SK-N-SH (cell line): ENCODE data around the gene LGALS8. TPM values are rescaled to one million over a fixed set of nuclear protein-coding genes. Genes with fewer than 3 reads are reported as not detected.

ENCODE experiments used
- CTCF ChIA-PET: fragments of 300-600, 350-600 bp; formaldehyde crosslinking; extraction: SDS; loops from one replicate; lab custom pipeline; 2021; lab: Yijun Ruan, JAX
- POLR2A ChIA-PET: fragments of 350-600 bp; sonication (Branson Sonifier 250); formaldehyde crosslinking; extraction: SDS; loops from one replicate; lab custom pipeline; 2020; ENCODE audit warnings: antibody characterized with exemption, inconsistent platforms; lab: Yijun Ruan, JAX
- DNase-seq: peaks from one replicate; pipeline ENCODE4 v3.0.0; 2012
- H2AFZ ChIP-seq: fragments of 200-600 bp; sonication (generic); 2 replicates; pipeline ENCODE4 v1.8.1; 2016; ENCODE audit warnings: antibody characterized with exemption, mild to moderate bottlenecking, low read depth
- H3F3A ChIP-seq: fragments of 200-600 bp; sonication (generic); replicated peaks from 2 replicates; pipeline ENCODE3; 2016; ENCODE audit warnings: antibody characterized with exemption, mild to moderate bottlenecking; ENCODE audit not compliant: insufficient read depth
- H3K27ac ChIP-seq, 2 experiments: fragments of 200-500 bp in 1 of 2; fragments of 200-600 bp in 1 of 2; sonication (Bioruptor generic) in 1 of 2; sonication (generic), shearing (Covaris generic) in 1 of 2; 2 replicates each; pipeline versions ENCODE4 v1.5.1 to v1.6.1; 2014 to 2016; ENCODE audit warnings: low read depth in 2 of 2, inconsistent platforms in 1 of 2, low read length in 1 of 2, mild to moderate bottlenecking in 1 of 2, mixed read lengths in 1 of 2
- H3K27me3 ChIP-seq: fragments of 200-600 bp; sonication (generic), shearing (Covaris generic); 2 replicates; pipeline ENCODE4 v1.6.1; 2016; ENCODE audit warnings: mixed run types; ENCODE audit not compliant: insufficient read depth
- H3K36me3 ChIP-seq, 2 experiments: fragments of 200-500 bp in 1 of 2; fragments of 200-600 bp in 1 of 2; sonication (Bioruptor generic) in 1 of 2; sonication (generic) in 1 of 2; replicated peaks in 1 of 2; 2 replicates each; pipeline versions ENCODE3 to v1.5.1; 2014 to 2016; ENCODE audit warnings: low read length in 1 of 2, mild to moderate bottlenecking in 1 of 2; ENCODE audit not compliant: insufficient read depth in 2 of 2, control insufficient read depth in 1 of 2
- H3K4me1 ChIP-seq, 2 experiments: fragments of 200-500 bp in 1 of 2; fragments of 200-600 bp in 1 of 2; sonication (Bioruptor generic) in 1 of 2; sonication (generic), shearing (Covaris generic) in 1 of 2; 2 replicates each; pipeline versions ENCODE4 v1.5.1 to v1.6.1; 2014 to 2016; ENCODE audit warnings: low read depth in 1 of 2, low read length in 1 of 2, mixed run types in 1 of 2; ENCODE audit not compliant: insufficient read depth in 2 of 2, control insufficient read depth in 1 of 2
- H3K4me2 ChIP-seq: fragments of 200-600 bp; sonication (generic), shearing (Covaris generic); 2 replicates; pipeline ENCODE4 v1.6.1; 2017; ENCODE audit warnings: mixed run types
- H3K4me3 ChIP-seq, 2 experiments: fragments of 200-500 bp in 1 of 2; fragments of 200-600 bp in 1 of 2; sonication (Bioruptor generic) in 1 of 2; sonication (generic), shearing (Covaris generic) in 1 of 2; 2 replicates each; pipeline versions ENCODE4 v1.5.1 to v1.8.1; 2014 to 2016; ENCODE audit warnings: low read depth in 2 of 2, inconsistent platforms in 1 of 2, low read length in 1 of 2, mild to moderate bottlenecking in 1 of 2, mixed read lengths in 1 of 2, moderate library complexity in 1 of 2
- H3K79me2 ChIP-seq: fragments of 200-600 bp; sonication (generic); 2 replicates; pipeline ENCODE4 v1.8.1; 2017; ENCODE audit warnings: mild to moderate bottlenecking; ENCODE audit not compliant: insufficient read depth
- H3K9ac ChIP-seq: fragments of 200-600 bp; sonication (generic); 2 replicates; pipeline ENCODE4 v1.6.1; 2017; ENCODE audit warnings: mixed run types
- H3K9me2 ChIP-seq: fragments of 200-600 bp; sonication (generic); 2 replicates; pipeline ENCODE4 v1.6.1; 2017; ENCODE audit warnings: mixed run types
- H3K9me3 ChIP-seq: fragments of 200-600 bp; sonication (generic); 2 replicates; pipeline ENCODE4 v1.6.1; 2017; ENCODE audit warnings: mixed run types, mild to moderate bottlenecking, moderate library complexity
- H4K20me1 ChIP-seq: fragments of 200-600 bp; sonication (generic); 2 replicates; pipeline ENCODE4 v1.6.1; 2017; ENCODE audit warnings: mild to moderate bottlenecking, mixed run types; ENCODE audit not compliant: insufficient read depth
- CTCF ChIP-seq: fragments of 200-600 bp; sonication (generic); IDR thresholded peaks from 2 replicates; pipeline ENCODE4 v1.6.1; 2017; ENCODE audit warnings: antibody characterized with exemption, mild to moderate bottlenecking, moderate library complexity
- ELF1 ChIP-seq: IDR thresholded peaks from 2 replicates; pipeline ENCODE4 v1.4.0; 2012
- EP300 ChIP-seq, 2 experiments: IDR thresholded peaks; 2 replicates each; pipeline versions ENCODE4 v1.4.0 to v1.6.1; 2012; ENCODE audit warnings: borderline replicate concordance in 1 of 2, low read depth in 1 of 2, low read length in 1 of 2
- FOSL2 ChIP-seq: IDR thresholded peaks from 2 replicates; pipeline ENCODE4 v1.4.0; 2012; ENCODE audit warnings: low read depth, mild to moderate bottlenecking, moderate library complexity, borderline replicate concordance
- FOXJ3 ChIP-seq: sonication (generic); formaldehyde crosslinking; IDR thresholded peaks from 2 replicates; pipeline ENCODE4 v1.5.1; 2020; ENCODE audit warnings: mild to moderate bottlenecking, missing genetic modification reagents
- FOXM1 ChIP-seq: IDR thresholded peaks from 2 replicates; pipeline ENCODE4 v1.4.0; 2012; ENCODE audit warnings: low read depth, mild to moderate bottlenecking
- GATA2 ChIP-seq: sonication (generic); formaldehyde crosslinking; IDR thresholded peaks from 2 replicates; pipeline ENCODE4 v1.5.0; 2020; ENCODE audit warnings: mild to moderate bottlenecking, missing genetic modification reagents
- JUND ChIP-seq: IDR thresholded peaks from 2 replicates; pipeline ENCODE4 v1.4.0; 2012
- MAX ChIP-seq: IDR thresholded peaks from 2 replicates; pipeline ENCODE4 v1.4.0; 2012; ENCODE audit warnings: low read depth
- MEF2A ChIP-seq: IDR thresholded peaks from 2 replicates; pipeline ENCODE4 v1.4.0; 2012; ENCODE audit warnings: low read depth, borderline replicate concordance
- NFIC ChIP-seq: IDR thresholded peaks from 2 replicates; pipeline ENCODE4 v1.4.0; 2012; ENCODE audit warnings: borderline replicate concordance
- NRF1 ChIP-seq: IDR thresholded peaks from 2 replicates; pipeline ENCODE4 v1.6.1; 2012; ENCODE audit warnings: low read depth, mild to moderate bottlenecking, low read length
- RAD21 ChIP-seq: IDR thresholded peaks from 2 replicates; pipeline ENCODE4 v1.6.1; 2012; ENCODE audit warnings: mild to moderate bottlenecking, low read length
- REST ChIP-seq: IDR thresholded peaks from 2 replicates; pipeline ENCODE4 v1.6.1; 2012; ENCODE audit warnings: mild to moderate bottlenecking, low read depth, low read length, moderate library complexity
- TCF12 ChIP-seq: IDR thresholded peaks from 2 replicates; pipeline ENCODE4 v1.4.0; 2012
- TEAD4 ChIP-seq: IDR thresholded peaks from 2 replicates; pipeline ENCODE4 v1.4.0; 2012; ENCODE audit warnings: mild to moderate bottlenecking, borderline replicate concordance; ENCODE audit not compliant: insufficient read depth
- USF1 ChIP-seq: IDR thresholded peaks from 2 replicates; pipeline ENCODE4 v1.4.0; 2012; ENCODE audit warnings: low read depth, borderline replicate concordance
- USF2 ChIP-seq: fragments of 150-350 bp; IDR thresholded peaks from 2 replicates; pipeline ENCODE4 v1.6.1; 2017; ENCODE audit warnings: antibody characterized with exemption, low read length, low read depth, borderline replicate concordance
- YY1 ChIP-seq: IDR thresholded peaks from 2 replicates; pipeline ENCODE4 v1.4.0; 2012; ENCODE audit warnings: low read depth, mild to moderate bottlenecking
- WGBS: methylation state at CpG from one replicate; pipeline ENCODE4 v1.1.6; 2017; ENCODE audit warnings: low lambda C conversion rate; 5-methylcytosine and 5-hydroxymethylcytosine counted together
- polyA plus RNA-seq, 3 experiments: library from polyadenylated mRNA; depleted of rRNA; stranded (reverse); fragments of >200 nt; gene quantifications; 2 replicates each; pipeline ENCODE4 v1.2.3, GENCODE V29; 2012

LGALS8 gene
- polyA plus RNA-seq, 1 of the 3 experiments (the other 2 are of a cell fraction), result 18.9 TPM

- H3F3A ChIP-seq, result no peaks in the 10 kb centered on the region
- no peaks in the 10 kb centered on the region for H3K27me3 ChIP-seq
- H3K9ac ChIP-seq, result no peak overlapping the region
- no peak overlapping the region for H3K4me3 ChIP-seq
- H3K4me2 ChIP-seq, result no peak overlapping the region
- no peak overlapping the region for H2AFZ ChIP-seq
- no peaks in the 10 kb centered on the region for H3K9me3 ChIP-seq
- H3K79me2 ChIP-seq, result no peaks in the 10 kb centered on the region
- no peaks in the 10 kb centered on the region for H3K9me2 ChIP-seq
- WGBS, result 96% methylated on average over 16 of the region's 16 CpGs
- peak; percentile 24 for DNase-seq
- no peak overlapping the region for H3K27ac ChIP-seq
- ChIA-PET POLR2A (no interaction called here), CTCF (interaction anchor here (1.4 kb wide), 1 partner anchor 11 kb away, joined by 3 read pairs; no protein-coding TSS in a partner anchor)
- peaks cover 0 to 2% of the 10 kb centered on the region in 2 experiments; a peak in 1 of 4 replicates for H3K4me1 ChIP-seq
- H4K20me1 ChIP-seq, result no peaks in the 10 kb centered on the region
- H3K36me3 ChIP-seq, result peaks cover 44 to 92% of the 10 kb centered on the region in 2 experiments
- no peak for TF ChIP-seq USF1
- no peak for TF ChIP-seq ELF1
- no peak for TF ChIP-seq JUND
- no peak for TF ChIP-seq FOXJ3 (CRISPR knock-in tag)
- no peak for TF ChIP-seq RAD21
- TF ChIP-seq NRF1, result no peak
- no peak for TF ChIP-seq REST
These were observed 19.4 kb downstream of the LGALS8 start for GRCh38 chr1:236543065-236543669.

GRCh38 chr1:236545621-236546169 lies 21.9 kb downstream of the LGALS8 start:
- Histone ChIP-seq H3K9ac (no peak overlapping the region), H4K20me1 (no peaks in the 10 kb centered on the region), H3K4me1 (peaks cover 0 to 2% of the 10 kb centered on the region in 2 experiments; a peak in 1 of 4 replicates), H3K27ac (no peak overlapping the region), H3K9me3 (no peaks in the 10 kb centered on the region), H3K4me2 (no peak overlapping the region), H2AFZ (no peak overlapping the region), H3F3A (no peaks in the 10 kb centered on the region), H3K36me3 (peaks cover 69 to 92% of the 10 kb centered on the region in 2 experiments), H3K27me3 (no peaks in the 10 kb centered on the region), H3K79me2 (no peaks in the 10 kb centered on the region), H3K9me2 (no peaks in the 10 kb centered on the region), H3K4me3 (no peak overlapping the region)
- ChIA-PET CTCF (interaction anchor here (1.9 kb wide), 1 partner anchor 14 kb away, joined by 4 read pairs; no protein-coding TSS in a partner anchor), POLR2A (no interaction called here)
- WGBS, result 86% methylated on average over 3 of the region's 3 CpGs
- DNase-seq, result no peak
- TF ChIP-seq TCF12 (no peak), FOSL2 (no peak), TEAD4 (no peak), NFIC (no peak), MEF2A (no peak), USF1 (no peak), YY1 (no peak), USF2 (no peak), GATA2 (CRISPR knock-in tag) (no peak), MAX (no peak), EP300 (IDR thresholded peaks at IDR 0.05; ENCODE audit: borderline replicate concordance in 1 of 2, low read depth in 1 of 2, low read length in 1 of 2) (no peak), FOXM1 (no peak), CTCF (no peak)
